ENCODE measurements around the gene GRIK2. TPM values are rescaled to one million over a fixed set of nuclear protein-coding genes. Genes with fewer than 3 reads are reported as not detected.

GRIK2 gene
- total RNA-seq, 1 donor from 2014 or later: 2.8 TPM

- DNase-seq (ENCODE audit: low spot score): no peak
- H3K27me3 Mint-ChIP-seq (ENCODE audit: unreplicated experiment): no peaks in the 10 kb centered on the region
- H3K9me3 Mint-ChIP-seq (ENCODE audit: unreplicated experiment): no peaks in the 10 kb centered on the region
- peaks cover 14% of the 10 kb centered on the region for H3K4me1 Mint-ChIP-seq (ENCODE audit: unreplicated experiment)
- no peak for TF ChIP-seq CTCF (IDR thresholded peaks at IDR 0.05; ENCODE audit: unreplicated experiment)
- no peak overlapping the region for H3K4me3 Mint-ChIP-seq (ENCODE audit: unreplicated experiment)
- H3K36me3 Mint-ChIP-seq (ENCODE audit: low read depth, unreplicated experiment): no peaks in the 10 kb centered on the region
- no peak overlapping the region for H3K27ac Mint-ChIP-seq (ENCODE audit: unreplicated experiment)
These were observed 323.3 kb downstream of the GRIK2 start for GRCh38 chr6:101716810-101717209.

- Mint-ChIP-seq H3K9me3 (ENCODE audit: unreplicated experiment) (no peaks in the 10 kb centered on the region), H3K4me3 (ENCODE audit: unreplicated experiment) (no peak overlapping the region), H3K4me1 (ENCODE audit: unreplicated experiment) (peaks cover 14% of the 10 kb centered on the region), H3K27ac (ENCODE audit: unreplicated experiment) (no peak overlapping the region), H3K36me3 (ENCODE audit: low read depth, unreplicated experiment) (no peaks in the 10 kb centered on the region), H3K27me3 (ENCODE audit: unreplicated experiment) (no peaks in the 10 kb centered on the region)
- DNase-seq (ENCODE audit: low spot score): no peak
- no peak for TF ChIP-seq CTCF (IDR thresholded peaks at IDR 0.05; ENCODE audit: unreplicated experiment)
These were observed 326.0 kb downstream of the GRIK2 start for GRCh38 chr6:101719521-101719920.

GRCh38 chr6:101722471-101722870 is 329.0 kb downstream of the GRIK2 start:
- no peaks in the 10 kb centered on the region for H3K27me3 Mint-ChIP-seq (ENCODE audit: unreplicated experiment)
- no peak for TF ChIP-seq CTCF (IDR thresholded peaks at IDR 0.05; ENCODE audit: unreplicated experiment)
- no peak for DNase-seq (ENCODE audit: low spot score)
- no peaks in the 10 kb centered on the region for H3K36me3 Mint-ChIP-seq (ENCODE audit: low read depth, unreplicated experiment)
- H3K4me1 Mint-ChIP-seq (ENCODE audit: unreplicated experiment): no peaks in the 10 kb centered on the region
- H3K9me3 Mint-ChIP-seq (ENCODE audit: unreplicated experiment): no peaks in the 10 kb centered on the region
- H3K4me3 Mint-ChIP-seq (ENCODE audit: unreplicated experiment): no peak overlapping the region
- H3K27ac Mint-ChIP-seq (ENCODE audit: unreplicated experiment): no peak overlapping the region

GRCh38 chr6:101722991-101723579 is 329.6 kb downstream of the GRIK2 start:
- Mint-ChIP-seq H3K27me3 (ENCODE audit: unreplicated experiment) (no peaks in the 10 kb centered on the region), H3K4me3 (ENCODE audit: unreplicated experiment) (no peak overlapping the region), H3K9me3 (ENCODE audit: unreplicated experiment) (no peaks in the 10 kb centered on the region), H3K4me1 (ENCODE audit: unreplicated experiment) (no peaks in the 10 kb centered on the region), H3K36me3 (ENCODE audit: low read depth, unreplicated experiment) (no peaks in the 10 kb centered on the region), H3K27ac (ENCODE audit: unreplicated experiment) (no peak overlapping the region)
- no peak for DNase-seq (ENCODE audit: low spot score)
- no peak for TF ChIP-seq CTCF (IDR thresholded peaks at IDR 0.05; ENCODE audit: unreplicated experiment)

GRCh38 chr6:101728388-101728787 is 334.9 kb downstream of the GRIK2 start:
- no peak overlapping the region for H3K4me3 Mint-ChIP-seq (ENCODE audit: unreplicated experiment)
- H3K27ac Mint-ChIP-seq (ENCODE audit: unreplicated experiment): no peak overlapping the region

More at GRCh38 chr6:101728388-101728787, 334.9 kb downstream of the GRIK2 start:
- no peak for TF ChIP-seq CTCF (IDR thresholded peaks at IDR 0.05; ENCODE audit: unreplicated experiment)
- Mint-ChIP-seq H3K9me3 (ENCODE audit: unreplicated experiment) (no peaks in the 10 kb centered on the region), H3K4me1 (ENCODE audit: unreplicated experiment) (peaks cover 3% of the 10 kb centered on the region), H3K27me3 (ENCODE audit: unreplicated experiment) (no peaks in the 10 kb centered on the region), H3K36me3 (ENCODE audit: low read depth, unreplicated experiment) (no peaks in the 10 kb centered on the region)
- no peak for DNase-seq (ENCODE audit: low spot score)

Data from endothelial cell (in vitro differentiated cells).